Neural cell (in vitro differentiated cells): ENCODE measurements around the gene KCNMB4.

Experiments
- CTCF ChIP-seq: fragments of 450-650 bp; IDR thresholded peaks from 2 replicates; pipeline ENCODE4 v1.5.1; 2014; ENCODE audit warnings: antibody characterized with exemption, mild to moderate bottlenecking, moderate library complexity; ENCODE audit not compliant: poor library complexity, severe bottlenecking
- EP300 ChIP-seq: fragments of 450-650 bp; conservative IDR thresholded peaks from 2 replicates; pipeline ENCODE4 v1.6.1; 2014; ENCODE audit warnings: antibody characterized with exemption, mild to moderate bottlenecking, moderate library complexity; ENCODE audit not compliant: poor library complexity, severe bottlenecking
- EZH2 ChIP-seq: fragments of 200-600, 300-800 bp; shearing (Covaris generic), sonication (generic); IDR thresholded peaks from 2 replicates; pipeline ENCODE4 v1.6.1; 2014; ENCODE audit warnings: antibody characterized with exemption, low read length, borderline replicate concordance, mild to moderate bottlenecking; ENCODE audit not compliant: insufficient read depth, poor library complexity, severe bottlenecking
- MXI1 ChIP-seq: fragments of 450-650 bp; conservative IDR thresholded peaks from 2 replicates; pipeline ENCODE4 v1.6.1; 2014; ENCODE audit warnings: antibody characterized with exemption, mild to moderate bottlenecking; ENCODE audit not compliant: poor library complexity, severe bottlenecking
- POLR2AphosphoS5 ChIP-seq: IDR thresholded peaks from 2 replicates; pipeline ENCODE4 v1.6.1; 2012
- RAD21 ChIP-seq: fragments of 450-650 bp; conservative IDR thresholded peaks from 2 replicates; pipeline ENCODE4 v1.6.1; 2014; ENCODE audit warnings: antibody characterized with exemption, mild to moderate bottlenecking, moderate library complexity
- REST ChIP-seq: IDR thresholded peaks from 2 replicates; pipeline ENCODE4 v1.6.1; 2012; ENCODE audit warnings: borderline replicate concordance
- SMC3 ChIP-seq: fragments of 450-650 bp; conservative IDR thresholded peaks from 2 replicates; pipeline ENCODE4 v1.6.1; 2014; ENCODE audit warnings: antibody characterized with exemption, mild to moderate bottlenecking, moderate library complexity; ENCODE audit not compliant: poor library complexity
- TAF1 ChIP-seq: IDR thresholded peaks from 2 replicates; pipeline ENCODE4 v1.6.1; 2012; ENCODE audit warnings: low read depth

DNA sequence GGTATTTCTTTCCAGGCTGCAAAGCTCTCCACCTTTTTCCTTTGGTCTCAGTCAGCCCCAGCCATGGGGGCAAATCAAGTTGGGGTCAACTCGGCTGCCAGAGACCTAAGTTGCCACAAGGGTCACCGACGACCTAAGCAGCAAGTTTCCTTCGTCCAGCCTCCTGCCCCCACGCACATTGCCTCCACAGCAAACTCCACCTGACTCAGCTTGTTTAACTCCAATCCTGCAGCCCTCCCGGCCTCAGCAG, 767 bp upstream of the KCNMB4 start:
- TF ChIP-seq CTCF = no peak
- no peak for TF ChIP-seq TAF1
- no peak for TF ChIP-seq MXI1
- TF ChIP-seq REST = no peak
- no peak for TF ChIP-seq EZH2
- no peak for TF ChIP-seq EP300
- TF ChIP-seq RAD21 = no peak
- TF ChIP-seq POLR2AphosphoS5 = no peak
- no peak for TF ChIP-seq SMC3
